DMS53 treated with DMSO at 0.1 percent for 48 hours (cell line): ENCODE data around the gene ZNF786.
"Not testable (repeated sequence)": the region's sequence is repeated elsewhere in the genome, so short reads cannot be mapped to it uniquely, and the experiment has no call there.

ENCODE experiments used
- DNase-seq: peaks from one replicate; lab custom pipeline; 2025; ENCODE audit not compliant: unreplicated experiment; lab: John Stamatoyannopoulos, UW

The ZNF786 gene

GRCh38 chr7:149081914-149082313, 8.6 kb downstream of the ZNF786 start:
- DNase-seq = no peak

- no peak for DNase-seq
Measured at GRCh38 chr7:149077594-149077993, 12.9 kb downstream of the ZNF786 start.

GRCh38 chr7:149075286-149075685, 15.2 kb downstream of the ZNF786 start:
- no peak for DNase-seq

GRCh38 chr7:149074116-149074885, 16.2 kb downstream of the ZNF786 start:
- no peak for DNase-seq

GRCh38 chr7:149072438-149072775, 18.1 kb downstream of the ZNF786 start:
- no peak for DNase-seq

DNA sequence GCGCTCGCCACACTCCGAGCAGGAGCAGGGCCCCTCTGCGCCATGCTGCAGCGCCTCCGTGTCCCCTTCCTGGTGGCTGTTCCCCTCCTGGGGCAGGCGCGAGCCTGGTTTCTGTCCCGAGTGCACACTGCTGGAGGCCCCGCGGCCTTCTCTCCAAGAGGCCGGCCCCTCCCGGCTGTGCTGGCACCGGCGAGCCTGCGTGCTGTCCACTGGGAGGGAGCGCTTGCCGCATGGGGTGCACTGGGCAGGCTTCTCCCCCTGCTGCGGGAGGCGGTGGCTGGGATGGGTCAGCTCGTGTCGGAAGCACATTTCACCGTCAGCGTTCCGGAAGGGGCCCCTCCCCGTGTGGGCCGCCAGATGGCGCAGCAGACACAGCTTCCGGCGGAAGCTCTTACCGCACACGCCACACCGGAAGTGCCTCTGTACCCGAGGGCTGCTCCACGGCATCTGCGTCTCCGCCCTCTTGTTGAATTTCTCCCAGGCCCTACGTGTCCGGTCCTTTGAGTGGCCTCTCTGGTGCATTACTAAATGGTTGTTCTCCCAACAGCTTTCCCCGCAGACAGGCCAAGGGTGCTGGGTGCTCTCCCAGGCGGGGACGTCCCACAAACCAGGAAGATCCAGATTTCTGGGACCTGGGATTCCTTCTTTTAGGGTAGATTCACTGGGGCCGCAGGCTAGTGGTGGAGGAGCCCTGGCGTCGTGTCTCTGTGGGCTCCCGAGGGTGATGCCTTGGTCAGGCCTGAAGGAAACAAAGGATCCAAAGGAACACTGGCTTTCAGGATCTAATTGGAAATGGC, 18.7 kb downstream of the ZNF786 start:
- no peak for DNase-seq

DNA sequence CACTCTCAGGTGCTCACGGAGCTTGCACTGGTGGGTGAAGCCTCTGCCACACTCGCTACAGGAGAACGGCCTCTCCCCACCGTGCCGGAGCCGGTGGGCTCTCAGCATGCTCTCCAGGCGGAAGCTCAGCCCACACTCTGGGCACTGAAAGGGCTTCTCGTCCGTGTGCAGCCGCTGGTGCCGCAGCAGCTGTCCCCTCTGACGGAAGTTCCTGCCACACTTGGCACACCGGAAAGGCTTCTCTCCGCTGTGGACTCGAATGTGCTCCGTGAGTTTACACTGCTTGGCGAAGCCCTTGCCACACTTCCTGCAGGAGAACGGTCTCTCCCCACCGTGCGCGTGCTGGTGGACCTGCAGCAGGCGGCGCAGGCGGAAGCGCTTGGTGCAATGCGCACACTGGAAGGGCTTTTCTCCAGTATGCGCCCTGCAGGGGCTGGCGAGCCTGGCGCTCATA, 19.3 kb downstream of the ZNF786 start:
- DNase-seq = no peak

- no peak for DNase-seq
Measured at GRCh38 chr7:149070372-149071125, 20.0 kb downstream of the ZNF786 start.

- no peak for DNase-seq
Measured at GRCh38 chr7:149067869-149068268, 22.6 kb downstream of the ZNF786 start.

DNA sequence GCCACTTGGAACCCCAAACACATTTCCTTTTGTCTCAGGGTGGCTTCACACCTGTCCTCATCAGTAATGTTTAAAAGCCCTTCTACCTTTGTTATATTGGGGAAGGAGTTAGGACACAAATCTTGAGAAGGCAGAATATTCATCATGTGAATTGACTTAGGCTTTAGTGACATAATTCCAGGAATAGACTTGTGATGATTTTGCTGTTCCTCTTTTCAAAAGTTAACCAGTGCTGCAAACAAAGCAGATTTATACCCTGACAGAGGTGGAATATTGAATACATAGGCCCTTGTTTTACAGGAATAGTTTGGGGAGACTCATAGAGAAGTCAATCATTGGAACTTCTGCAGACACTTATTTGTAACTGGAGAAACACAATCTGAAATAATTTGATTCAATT, 27.0 kb downstream of the ZNF786 start:
- DNase-seq = no peak

- DNase-seq = not testable (repeated sequence)
Measured at GRCh38 chr7:149062217-149062899, 28.2 kb downstream of the ZNF786 start.

GRCh38 chr7:149060156-149060555, 30.4 kb downstream of the ZNF786 start:
- no peak for DNase-seq

- DNase-seq = no peak
Measured at GRCh38 chr7:149053885-149054284, 36.6 kb downstream of the ZNF786 start.

- DNase-seq = no peak
Measured at GRCh38 chr7:149053384-149053783, 37.1 kb downstream of the ZNF786 start.

- DNase-seq = no peak
Measured at GRCh38 chr7:149050941-149051340, 39.6 kb downstream of the ZNF786 start.

DNA sequence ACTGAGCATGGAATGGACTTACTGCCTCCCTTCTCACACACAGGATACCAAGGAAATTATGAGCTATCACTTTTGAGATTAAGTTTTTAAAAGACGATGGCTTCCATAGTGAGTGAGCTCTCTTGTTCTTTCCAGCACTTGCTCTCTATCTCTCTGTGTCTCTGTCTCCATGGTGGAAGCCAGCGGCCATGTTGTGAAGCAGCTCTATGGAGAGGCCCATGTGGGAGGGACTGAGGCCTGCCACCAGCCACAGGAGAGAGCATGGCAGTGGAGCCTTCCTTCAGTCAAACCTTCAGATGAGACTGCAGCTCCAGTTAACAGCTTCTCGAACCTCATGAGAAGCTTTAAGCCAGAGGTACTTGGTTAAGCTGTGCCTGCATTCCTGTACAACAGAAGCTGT, 41.7 kb downstream of the ZNF786 start:
- DNase-seq = no peak

- DNase-seq = no peak
Measured at GRCh38 chr7:149046416-149046815, 44.1 kb downstream of the ZNF786 start.

DNA sequence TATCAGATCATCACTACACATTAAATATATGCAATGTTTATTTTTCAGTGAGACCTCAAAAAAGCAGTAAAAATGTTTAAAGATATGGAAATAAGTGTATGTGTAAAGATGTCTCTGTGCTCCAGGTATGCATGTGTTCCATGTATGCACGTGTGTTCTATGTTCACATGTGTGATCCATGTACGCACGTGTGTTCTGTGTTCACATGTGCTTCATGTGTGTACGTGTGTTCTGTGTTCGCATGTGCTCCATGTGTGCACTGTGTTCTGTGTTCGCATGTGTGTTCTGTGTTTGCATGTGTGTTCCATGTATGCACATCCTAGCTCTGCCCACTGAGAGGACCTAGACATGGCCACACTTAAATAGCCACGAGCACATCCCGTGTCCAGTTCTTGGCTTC, 46.6 kb downstream of the ZNF786 start:
- DNase-seq = no peak

DNA sequence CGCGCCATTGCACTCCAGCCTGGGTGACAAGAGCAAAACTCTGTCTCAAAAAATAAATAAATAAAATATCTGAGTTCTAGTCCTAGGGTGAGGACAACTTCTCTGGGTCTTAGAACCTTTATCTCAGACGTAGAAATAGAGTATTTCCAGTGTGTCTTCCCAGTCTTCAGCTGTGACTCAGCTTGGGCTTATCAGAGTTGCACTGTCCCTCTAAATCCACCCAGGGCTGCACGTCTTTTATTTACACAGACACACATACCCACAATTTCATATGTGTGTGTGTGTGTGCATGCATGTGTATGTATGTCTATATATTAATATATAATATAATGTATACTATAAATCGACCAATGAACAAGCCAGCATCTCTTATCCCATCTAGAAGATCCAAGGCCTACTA, 49.2 kb downstream of the ZNF786 start:
- DNase-seq = no peak

DNA sequence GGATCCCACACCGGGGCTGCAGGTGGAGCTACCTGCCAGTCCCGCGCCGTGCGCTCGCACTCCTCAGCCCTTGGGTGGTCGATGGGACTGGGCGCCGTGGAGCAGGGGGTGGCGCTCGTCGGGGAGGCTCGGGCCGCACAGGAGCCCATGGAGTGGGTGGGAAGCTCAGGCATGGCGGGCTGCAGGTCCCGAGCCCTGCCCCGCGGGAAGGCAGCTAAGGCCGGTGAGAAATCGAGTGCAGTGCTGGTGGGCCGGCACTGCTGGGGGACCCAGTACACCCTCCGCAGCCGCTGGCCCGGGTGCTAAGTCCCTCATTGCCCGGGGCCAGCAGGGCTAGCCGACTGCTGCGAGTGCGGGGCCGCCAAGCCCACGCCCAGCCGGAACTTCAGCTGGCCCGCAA, 51.9 kb downstream of the ZNF786 start:
- not testable (repeated sequence) for DNase-seq

- no peak for DNase-seq
Measured at GRCh38 chr7:149036676-149037075, 53.8 kb downstream of the ZNF786 start.
